ENCODE data around the gene TLNRD1.

GRCh38 chr15:81037952-81038743 lies 37.4 kb downstream of the TLNRD1 start:
- TF ChIP-seq CTCF (optimal IDR thresholded peaks at IDR 0.05 in 1 of 3, IDR thresholded peaks at IDR 0.05 in 1 of 3, conservative IDR thresholded peaks at IDR 0.05 in 1 of 3; ENCODE audit: extremely low read depth in 1 of 3, insufficient read depth in 2 of 3, low read length in 3 of 3), result no peak
- TF ChIP-seq EZH2 (IDR thresholded peaks at IDR 0.05; ENCODE audit: low read length), result no peak

Measured in keratinocyte (primary cell).